ENCODE results near the gene DBN1. TPM values are rescaled to one million over a fixed set of nuclear protein-coding genes. Genes with fewer than 3 reads are reported as not detected.

The DBN1 gene
- total and polyA plus RNA-seq, 9 of the 15 experiments (the other 6 are each of a cell fraction or from before 2014, with no cell fraction given): 0.25 to 87.2 (median 27.9) TPM

DNA sequence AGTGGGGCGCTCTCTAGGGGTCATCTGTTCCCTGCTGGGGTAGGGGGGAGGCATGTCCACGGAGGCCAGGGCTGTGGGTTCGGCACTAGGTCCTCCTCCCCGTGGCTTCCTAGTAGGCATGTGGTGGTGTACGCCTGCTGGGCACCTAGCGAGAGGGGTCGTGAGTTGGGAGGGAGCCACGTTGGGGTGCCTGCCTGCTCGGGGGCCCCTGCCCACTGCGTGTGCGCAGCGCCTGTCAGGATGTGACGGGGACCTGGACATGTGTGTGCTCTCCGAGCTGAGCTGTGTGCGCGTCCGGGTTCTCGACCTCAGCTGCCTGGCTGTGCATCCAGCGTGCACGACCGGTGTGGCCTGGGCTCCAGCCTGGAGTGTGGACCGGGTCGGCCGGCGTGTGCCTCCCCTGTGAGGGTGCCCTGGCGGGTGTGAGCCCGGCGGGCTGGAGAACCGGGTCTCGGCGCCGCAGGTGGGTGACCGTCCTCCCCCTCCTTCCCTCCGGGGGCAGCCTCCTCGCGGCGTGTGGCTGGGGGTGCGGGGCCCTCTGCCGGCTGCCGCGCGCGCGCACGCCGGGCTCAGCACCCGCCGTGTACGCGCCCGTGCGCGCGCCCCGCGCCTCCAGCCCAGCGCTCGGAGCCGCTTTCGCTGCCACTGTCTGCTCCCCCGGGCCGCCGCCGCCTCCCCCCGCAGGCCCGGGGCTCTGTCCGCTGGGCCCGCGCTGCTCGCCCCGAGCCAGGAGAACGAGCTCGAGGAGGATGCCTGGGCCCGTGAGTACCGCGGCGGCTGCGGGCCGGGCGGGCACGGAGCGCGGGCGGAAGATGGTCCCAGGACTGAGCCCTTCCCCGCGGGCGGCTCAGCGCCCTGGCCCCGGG lies 27.0 kb downstream of the DBN1 start, which contains the start of gene PRR7 (continued):
- TF ChIP-seq TAF1 (IDR thresholded peaks at IDR 0.05; ENCODE audit: control insufficient read depth, extremely low read depth, insufficient read depth, low read length, severe bottlenecking) (peak; percentile 32), THAP12 (CRISPR knock-in tag; IDR thresholded peaks at IDR 0.05) (peak; percentile 68; the same call in 1 of the 2 replicates), HCFC1 (IDR thresholded peaks at IDR 0.05; ENCODE audit: low read depth, low read length) (no peak; the same call in 1 of the 2 replicates), IFI16 (CRISPR knock-in tag; IDR thresholded peaks at IDR 0.05) (no peak), NFIX (CRISPR knock-in tag; IDR thresholded peaks at IDR 0.05; ENCODE audit: low read depth) (no peak), TCF7L2 (IDR thresholded peaks at IDR 0.05; ENCODE audit: low read depth, low read length) (no peak), SIRT6 (IDR thresholded peaks at IDR 0.05; ENCODE audit: low read depth, low read length) (no peak), ZNF75A (CRISPR knock-in tag; IDR thresholded peaks at IDR 0.05) (no peak), PTTG1 (tag; IDR thresholded peaks at IDR 0.05; ENCODE audit: low read depth) (no peak), GATA2 (CRISPR knock-in tag; IDR thresholded peaks at IDR 0.05) (no peak), BRD4 (IDR thresholded peaks at IDR 0.05) (no peak), ZNF584 (CRISPR knock-in tag; IDR thresholded peaks at IDR 0.05; ENCODE audit: low read depth) (no peak), ELF1 (tag; IDR thresholded peaks at IDR 0.05) (no peak), SRF (CRISPR knock-in tag; IDR thresholded peaks at IDR 0.05) (peak in 1 of 2 experiments; percentile 26; a peak in 2 of 4 replicates), HEY1 (CRISPR knock-in tag; IDR thresholded peaks at IDR 0.05; ENCODE audit: borderline replicate concordance) (no peak), SIX5 (IDR thresholded peaks at IDR 0.05; ENCODE audit: borderline replicate concordance in 1 of 2, insufficient read depth in 1 of 2, low read depth in 1 of 2, low read length in 2 of 2) (no peak), E2F6 (IDR thresholded peaks at IDR 0.05; ENCODE audit: borderline replicate concordance in 1 of 2, extremely low read depth in 1 of 2, insufficient read depth in 1 of 2, insufficient read length in 1 of 2, low read depth in 1 of 2, low read length in 1 of 2, poor library complexity in 1 of 2, severe bottlenecking in 1 of 2) (no peak), MBD2 (IDR thresholded peaks at IDR 0.05; ENCODE audit: borderline replicate concordance, low read depth) (no peak; the same call in 1 of the 2 replicates), POLR3G (IDR thresholded peaks at IDR 0.05; ENCODE audit: extremely low read depth, insufficient read length, insufficient replicate concordance) (no peak)
- TF ChIP-seq, protein P1, sequence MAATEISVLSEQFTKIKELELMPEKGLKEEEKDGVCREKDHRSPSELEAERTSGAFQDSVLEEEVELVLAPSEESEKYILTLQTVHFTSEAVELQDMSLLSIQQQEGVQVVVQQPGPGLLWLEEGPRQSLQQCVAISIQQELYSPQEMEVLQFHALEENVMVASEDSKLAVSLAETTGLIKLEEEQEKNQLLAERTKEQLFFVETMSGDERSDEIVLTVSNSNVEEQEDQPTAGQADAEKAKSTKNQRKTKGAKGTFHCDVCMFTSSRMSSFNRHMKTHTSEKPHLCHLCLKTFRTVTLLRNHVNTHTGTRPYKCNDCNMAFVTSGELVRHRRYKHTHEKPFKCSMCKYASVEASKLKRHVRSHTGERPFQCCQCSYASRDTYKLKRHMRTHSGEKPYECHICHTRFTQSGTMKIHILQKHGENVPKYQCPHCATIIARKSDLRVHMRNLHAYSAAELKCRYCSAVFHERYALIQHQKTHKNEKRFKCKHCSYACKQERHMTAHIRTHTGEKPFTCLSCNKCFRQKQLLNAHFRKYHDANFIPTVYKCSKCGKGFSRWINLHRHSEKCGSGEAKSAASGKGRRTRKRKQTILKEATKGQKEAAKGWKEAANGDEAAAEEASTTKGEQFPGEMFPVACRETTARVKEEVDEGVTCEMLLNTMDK (IDR thresholded peaks at IDR 0.05; ENCODE audit: borderline replicate concordance, insufficient read depth, low read depth, low read length, poor library complexity, severe bottlenecking): peak; percentile 41

All from K562 (cell line).